A673 (cell line): ENCODE data around the gene RP9. TPM values are rescaled to one million over a fixed set of nuclear protein-coding genes. Genes with fewer than 3 reads are reported as not detected.

Experiments
- Bru-seq: library from RNA; stranded (reverse); fragments of 400-500 nt; gene quantifications from one replicate; lab custom pipeline; 2021; lab: Mats Ljungman, UMichigan
- BruChase-seq, 2 experiments: library from RNA; stranded (reverse); fragments of 400-500 nt; gene quantifications; one replicate each; lab custom pipeline; 2021; lab: Mats Ljungman, UMichigan
- BruUV-seq: library from RNA; stranded (reverse); fragments of 400-500 nt; replicated peaks from 2 replicates; lab custom pipeline; 2021; lab: Mats Ljungman, UMichigan
- CTCF ChIA-PET: fragments of 300-600 bp; sonication (Branson Sonifier 250); formaldehyde crosslinking; loops from one replicate; lab custom pipeline; 2022; ENCODE audit warnings: antibody characterized with exemption; lab: Charles Lee
- POLR2A ChIA-PET: fragments of 300-600 bp; sonication (Branson Sonifier 250); formaldehyde crosslinking; loops from one replicate; lab custom pipeline; 2022; ENCODE audit warnings: antibody characterized with exemption; ENCODE audit not compliant: low non-redundant PET; lab: Charles Lee
- DNase-seq: peaks from one replicate; pipeline ENCODE4 v3.0.0-alpha.2; 2015; ENCODE audit warnings: low spot score
- H3K27ac ChIP-seq: fragments of 200-600 bp; sonication (generic); 2 replicates; pipeline ENCODE4 v1.5.1; 2016; ENCODE audit warnings: mixed run types, low read depth, mild to moderate bottlenecking, mixed read lengths, antibody characterized with exemption, low read length; ENCODE audit not compliant: poor library complexity, severe bottlenecking
- H3K27me3 ChIP-seq: fragments of 200-600 bp; sonication (generic); replicated peaks from 2 replicates; pipeline ENCODE4 v1.6.1; 2017; ENCODE audit warnings: mixed run types, low read depth, mild to moderate bottlenecking, mixed read lengths, antibody characterized with exemption, low read length; ENCODE audit not compliant: insufficient read depth, poor library complexity
- H3K36me3 ChIP-seq: fragments of 200-600 bp; sonication (generic); 2 replicates; pipeline ENCODE4 v1.6.1; 2016; ENCODE audit warnings: mixed run types, mild to moderate bottlenecking, mixed read lengths, antibody characterized with exemption, low read length; ENCODE audit not compliant: insufficient read depth, poor library complexity, severe bottlenecking
- H3K4me1 ChIP-seq: fragments of 200-600 bp; sonication (generic); 2 replicates; pipeline ENCODE4 v1.6.1; 2017; ENCODE audit warnings: mixed run types, mild to moderate bottlenecking, mixed read lengths, antibody characterized with exemption, low read length; ENCODE audit not compliant: insufficient read depth, poor library complexity, severe bottlenecking
- H3K4me3 ChIP-seq: fragments of 200-600 bp; sonication (generic); 2 replicates; pipeline ENCODE4 v1.5.1; 2016; ENCODE audit warnings: low read depth, mixed run types, mild to moderate bottlenecking, mixed read lengths, low read length; ENCODE audit not compliant: poor library complexity, severe bottlenecking
- H3K9me3 ChIP-seq: fragments of 200-600 bp; sonication (generic); 2 replicates; pipeline ENCODE4 v1.6.1; 2016; ENCODE audit warnings: mixed run types, low read depth, mild to moderate bottlenecking, mixed read lengths, antibody characterized with exemption, low read length; ENCODE audit not compliant: poor library complexity, severe bottlenecking
- EZH2 ChIP-seq: fragments of 200-600 bp; sonication (generic); IDR thresholded peaks from 2 replicates; pipeline ENCODE4 v1.6.1; 2017; ENCODE audit warnings: borderline replicate concordance, low read depth, mild to moderate bottlenecking, mixed read lengths, antibody characterized with exemption, low read length; ENCODE audit not compliant: poor library complexity, severe bottlenecking
- intact Hi-C: fragments of 100-400 bp; cut with micrococcal nuclease; formaldehyde crosslinking; loops from one replicate; pipeline ENCODE4 v1.10.0; 2022; ENCODE audit not compliant: unreplicated experiment
- long read RNA-seq: library from polyadenylated mRNA; stranded (forward); transcript quantifications from one replicate; pipeline ENCODE4 v2.0.0, GENCODE V29; 2022
- total RNA-seq: library from RNA; stranded (reverse); gene quantifications from 2 replicates; pipeline ENCODE4 v1.2.3, GENCODE V29; 2021
- TF ChIP-seq, protein P1 (sequence below): fragments of 300-800, 200-600 bp; sonication (generic); conservative IDR thresholded peaks from 2 replicates; pipeline ENCODE4 v1.5.1; 2017; ENCODE audit warnings: low read depth, mild to moderate bottlenecking, antibody characterized with exemption, low read length, moderate library complexity, mixed read lengths

The RP9 gene, protein sequence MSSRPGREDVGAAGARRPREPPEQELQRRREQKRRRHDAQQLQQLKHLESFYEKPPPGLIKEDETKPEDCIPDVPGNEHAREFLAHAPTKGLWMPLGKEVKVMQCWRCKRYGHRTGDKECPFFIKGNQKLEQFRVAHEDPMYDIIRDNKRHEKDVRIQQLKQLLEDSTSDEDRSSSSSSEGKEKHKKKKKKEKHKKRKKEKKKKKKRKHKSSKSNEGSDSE
- 29.3 and 29.5 TPM in 2 replicates for total RNA-seq
- Bru-seq, nascent RNA, result percentile 88 among the genes with signal in this experiment
- BruChase-seq, experiment 1, labeled RNA remaining after a 2-hour chase, result percentile 76 among the genes with signal in this experiment
- percentile 67 among the genes with signal in this experiment for BruChase-seq, experiment 2, labeled RNA remaining after a 6-hour chase
- long read RNA-seq, transcript RP9-201 (6 exons, 1,121 nt), result major isoform, 28 of 35 reads
- long read RNA-seq, partial matches to known transcripts, result 2 of 35 reads
- long read RNA-seq, other reads (novel, unspliced or antisense), result 5 of 35 reads

DNA sequence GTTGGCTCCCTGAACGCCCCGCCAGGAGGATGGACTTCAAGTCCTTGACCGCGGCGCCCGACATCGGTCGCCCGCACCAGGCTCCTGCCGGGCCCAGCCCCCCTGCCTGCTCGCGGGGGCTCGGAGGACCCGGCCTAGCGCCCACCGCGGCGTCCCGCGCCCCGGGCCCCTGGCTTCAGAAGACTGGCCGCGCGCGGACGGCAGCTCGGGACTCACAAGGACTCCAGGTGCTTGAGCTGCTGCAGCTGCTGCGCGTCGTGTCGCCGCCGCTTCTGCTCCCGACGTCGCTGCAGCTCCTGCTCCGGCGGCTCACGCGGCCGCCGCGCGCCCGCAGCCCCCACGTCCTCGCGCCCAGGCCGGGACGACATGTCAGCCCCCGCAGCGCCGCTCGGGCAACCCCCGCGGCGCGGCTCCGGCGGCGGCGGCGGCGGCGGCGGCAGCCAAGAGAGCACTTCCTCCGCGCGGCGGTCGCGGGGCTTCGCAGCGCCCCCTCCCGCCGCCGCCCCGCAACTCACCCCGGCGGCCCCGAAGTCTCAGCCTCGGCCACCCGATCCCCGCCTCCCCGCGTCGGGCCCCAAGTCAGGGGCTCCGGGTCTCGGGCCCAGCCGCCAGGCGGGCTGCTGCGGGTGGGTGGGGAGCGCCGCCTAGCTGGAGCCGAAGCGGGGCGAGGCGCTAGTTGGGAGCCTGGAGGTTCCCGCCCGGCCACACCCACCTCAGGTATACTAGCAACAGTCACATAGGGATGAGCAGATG, at the start of gene RP9:
Gene RP9 (minus strand): TSS at position 400 of the 753 bp plus-strand sequence. CDS start 32 bp downstream, at position 368.
- POLR2A ChIA-PET, result interaction anchor here (0.7 kb wide), 1 partner anchor 959 kb away, joined by 3 read pairs; no protein-coding TSS in a partner anchor
- Histone ChIP-seq H3K9me3 (no peaks in the 10 kb centered on the region), H3K36me3 (no peaks in the 10 kb centered on the region), H3K27me3 (no peaks in the 10 kb centered on the region), H3K27ac (peak within 1 kb of the TSS; percentile 86), H3K4me1 (peaks cover 8% of the 10 kb centered on the region), H3K4me3 (peak within 1 kb of the TSS; percentile 95)
- no TSS peak for BruUV-seq
- CTCF ChIA-PET, result interaction anchor here (0.9 to 1.3 kb wide), 2 partner anchors 9 to 309 kb away, joined by 3 read pairs; no protein-coding TSS in a partner anchor
- intact Hi-C loops, result loop anchor here (2.0 to 5.0 kb wide), 2 partner anchors 262 to 342 kb away; no protein-coding TSS in a partner anchor
- peak; percentile 89 for DNase-seq
- TF ChIP-seq EZH2, result no peak
- TF ChIP-seq, protein P1, sequence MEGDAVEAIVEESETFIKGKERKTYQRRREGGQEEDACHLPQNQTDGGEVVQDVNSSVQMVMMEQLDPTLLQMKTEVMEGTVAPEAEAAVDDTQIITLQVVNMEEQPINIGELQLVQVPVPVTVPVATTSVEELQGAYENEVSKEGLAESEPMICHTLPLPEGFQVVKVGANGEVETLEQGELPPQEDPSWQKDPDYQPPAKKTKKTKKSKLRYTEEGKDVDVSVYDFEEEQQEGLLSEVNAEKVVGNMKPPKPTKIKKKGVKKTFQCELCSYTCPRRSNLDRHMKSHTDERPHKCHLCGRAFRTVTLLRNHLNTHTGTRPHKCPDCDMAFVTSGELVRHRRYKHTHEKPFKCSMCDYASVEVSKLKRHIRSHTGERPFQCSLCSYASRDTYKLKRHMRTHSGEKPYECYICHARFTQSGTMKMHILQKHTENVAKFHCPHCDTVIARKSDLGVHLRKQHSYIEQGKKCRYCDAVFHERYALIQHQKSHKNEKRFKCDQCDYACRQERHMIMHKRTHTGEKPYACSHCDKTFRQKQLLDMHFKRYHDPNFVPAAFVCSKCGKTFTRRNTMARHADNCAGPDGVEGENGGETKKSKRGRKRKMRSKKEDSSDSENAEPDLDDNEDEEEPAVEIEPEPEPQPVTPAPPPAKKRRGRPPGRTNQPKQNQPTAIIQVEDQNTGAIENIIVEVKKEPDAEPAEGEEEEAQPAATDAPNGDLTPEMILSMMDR, result peak; percentile 60

DNA sequence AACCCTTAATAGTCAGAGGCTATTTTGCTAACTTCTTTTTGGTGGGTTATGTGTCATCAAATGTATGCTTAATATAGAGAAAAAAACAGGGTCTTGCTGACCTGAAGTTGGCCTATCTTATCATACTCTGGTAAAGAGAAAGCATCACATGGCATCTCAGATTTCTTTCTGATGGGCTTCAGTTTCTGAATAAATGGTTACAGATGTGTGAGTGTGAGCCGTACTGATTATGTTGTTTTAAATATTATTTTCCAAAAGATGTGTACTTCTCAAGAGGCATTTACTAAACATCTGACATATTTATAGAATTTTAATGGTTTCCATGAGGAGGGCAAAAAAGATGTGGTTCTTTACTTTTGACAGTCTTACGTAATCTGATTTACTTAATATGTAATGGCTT, 48.6 kb upstream of the RP9 start:
- H3K27me3 ChIP-seq, result no peaks in the 10 kb centered on the region
- CTCF ChIA-PET, result no interaction called here
- no peak overlapping the region for H3K27ac ChIP-seq
- POLR2A ChIA-PET, result no interaction called here
- no peaks in the 10 kb centered on the region for H3K4me1 ChIP-seq
- no peak for DNase-seq
- TF ChIP-seq, protein P1, result no peak
- no peak for TF ChIP-seq EZH2
- H3K36me3 ChIP-seq, result no peaks in the 10 kb centered on the region
- H3K4me3 ChIP-seq, result no peak overlapping the region
- intact Hi-C loops, result no loop called here
- no peaks in the 10 kb centered on the region for H3K9me3 ChIP-seq
- no TSS peak for BruUV-seq

DNA sequence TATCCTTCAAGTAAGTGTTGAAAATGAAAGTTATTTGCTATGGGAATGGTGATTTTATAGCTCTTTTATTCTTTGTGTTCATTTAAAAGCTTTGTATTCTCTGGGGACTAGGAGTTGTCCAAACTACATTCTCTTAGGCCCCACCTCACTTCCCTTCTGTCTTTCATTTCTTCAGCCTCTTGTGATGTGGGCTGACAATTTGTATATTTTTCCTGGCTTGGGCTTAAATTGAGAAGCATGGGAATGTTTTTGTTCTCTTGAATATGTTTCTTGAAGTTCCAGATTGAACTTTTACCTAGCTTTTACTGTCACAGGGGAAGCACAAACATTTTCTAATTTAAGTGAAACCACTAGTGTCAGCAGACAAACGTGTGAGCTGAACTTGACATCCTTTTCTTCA, 48.1 kb upstream of the RP9 start:
- no TSS peak for BruUV-seq
- intact Hi-C loops, result no loop called here
- POLR2A ChIA-PET, result no interaction called here
- DNase-seq, result peak; percentile 2
- Histone ChIP-seq H3K9me3 (no peaks in the 10 kb centered on the region), H3K4me3 (no peak overlapping the region), H3K27me3 (no peaks in the 10 kb centered on the region), H3K4me1 (no peaks in the 10 kb centered on the region), H3K27ac (no peak overlapping the region), H3K36me3 (no peaks in the 10 kb centered on the region)
- CTCF ChIA-PET, result no interaction called here
- TF ChIP-seq, protein P1, result no peak
- no peak for TF ChIP-seq EZH2
